Stimulated activated CD4-positive, alpha-beta T cell treated with anti-CD3 and anti-CD28 coated beads, TNF-alpha, amount 100 ng/mL, for 4 hours (primary cell): Measurements from ENCODE around the gene FGB.

Experiments
- DNase-seq, 3 experiments: peaks; one replicate each; pipeline ENCODE4 v3.0.0-alpha.2; 2020; ENCODE audit warnings: low read depth in 3 of 3

Gene FGB

GRCh38 chr4:154562697-154563254, at the start of gene FGB:
Gene FGB, plus strand, starts transcription at chr4:154563011. Its CDS starts 8 bp downstream, at chr4:154563019.
- no peak for DNase-seq

DNA sequence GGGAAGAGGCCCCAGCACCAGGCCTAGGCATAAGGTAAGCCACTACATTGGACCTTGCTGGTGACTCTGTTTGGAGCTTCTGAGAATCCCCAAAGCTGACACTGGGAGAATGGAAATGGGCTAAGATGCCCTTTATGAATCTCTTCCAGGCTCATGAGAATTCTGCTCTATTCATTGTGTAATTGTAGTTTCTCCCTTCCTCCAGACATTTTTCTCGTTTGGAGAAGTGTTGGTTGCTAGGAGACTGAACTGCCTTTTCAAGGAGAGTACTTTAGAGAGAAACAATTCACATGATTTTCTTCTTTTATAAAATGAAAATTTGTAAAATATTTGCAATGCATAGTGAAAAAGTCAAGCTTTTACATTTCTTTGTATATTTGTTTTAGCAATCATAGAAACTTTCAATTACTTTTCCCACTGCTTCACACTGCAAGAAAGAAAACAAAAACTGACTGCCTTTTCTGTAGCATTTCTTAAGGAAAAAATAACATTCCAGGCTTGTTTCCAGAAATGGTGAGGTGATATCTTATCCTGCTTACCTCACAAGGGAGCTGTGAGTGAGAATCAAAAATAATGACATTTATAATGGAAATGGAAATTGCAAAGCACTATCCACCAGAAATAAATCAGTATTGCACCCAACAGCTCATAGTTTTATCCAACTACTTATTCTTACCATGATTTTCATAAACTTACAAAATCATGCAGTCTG, 46.3 kb upstream of the FGB start:
- no peak for DNase-seq

DNA sequence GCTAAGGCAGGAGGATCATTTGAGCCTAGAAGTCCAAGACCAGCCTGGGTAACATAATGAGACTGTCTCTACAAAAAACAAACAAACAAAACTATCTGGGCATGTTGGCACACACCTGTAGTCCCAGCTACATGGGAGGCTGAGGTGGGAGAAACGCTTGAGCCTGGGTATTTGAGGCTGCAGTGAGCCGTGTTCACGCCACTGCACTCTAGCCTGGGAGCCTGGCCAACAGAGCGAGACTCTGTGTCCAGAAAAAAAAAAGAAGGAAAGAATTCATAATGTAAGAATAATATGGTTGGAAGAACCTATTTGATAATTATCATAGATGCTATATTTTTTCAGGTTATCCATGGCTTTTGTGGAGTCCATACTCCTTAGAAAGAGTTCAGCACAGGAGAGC, 45.2 kb upstream of the FGB start:
- DNase-seq = no peak

- DNase-seq = no peak
These were observed 43.6 kb upstream of the FGB start for GRCh38 chr4:154519214-154519613.

GRCh38 chr4:154521607-154522006, 41.2 kb upstream of the FGB start:
- DNase-seq = no peak

- DNase-seq = no peak
These were observed 36.7 kb upstream of the FGB start for GRCh38 chr4:154526151-154526550.

- DNase-seq = no peak
These were observed 35.5 kb upstream of the FGB start for GRCh38 chr4:154527308-154527707.

DNA sequence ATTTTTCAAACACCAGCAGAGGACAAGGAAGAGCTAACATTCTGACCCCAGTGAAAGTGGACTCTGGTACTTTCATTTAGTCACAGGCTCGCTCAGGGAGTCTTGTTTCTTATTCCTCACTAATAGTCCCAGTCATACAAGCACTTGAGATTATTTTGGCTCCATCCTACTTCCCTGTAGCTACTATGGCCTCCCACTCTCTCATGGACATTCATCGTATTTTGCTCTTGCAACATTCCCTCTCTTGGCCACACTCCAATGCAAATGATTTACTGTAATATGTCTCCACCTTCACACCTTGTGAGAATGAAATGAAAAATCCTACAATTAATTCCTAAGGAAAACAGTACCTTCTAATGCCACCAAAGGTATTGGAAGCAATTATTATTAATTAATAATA, 33.9 kb upstream of the FGB start:
- DNase-seq = no peak

- no peak for DNase-seq
These were observed 32.9 kb upstream of the FGB start for GRCh38 chr4:154529728-154530519.

GRCh38 chr4:154534296-154534695, 28.5 kb upstream of the FGB start:
- DNase-seq = no peak

- DNase-seq = no peak
These were observed 20.4 kb upstream of the FGB start for GRCh38 chr4:154542271-154542879.

DNA sequence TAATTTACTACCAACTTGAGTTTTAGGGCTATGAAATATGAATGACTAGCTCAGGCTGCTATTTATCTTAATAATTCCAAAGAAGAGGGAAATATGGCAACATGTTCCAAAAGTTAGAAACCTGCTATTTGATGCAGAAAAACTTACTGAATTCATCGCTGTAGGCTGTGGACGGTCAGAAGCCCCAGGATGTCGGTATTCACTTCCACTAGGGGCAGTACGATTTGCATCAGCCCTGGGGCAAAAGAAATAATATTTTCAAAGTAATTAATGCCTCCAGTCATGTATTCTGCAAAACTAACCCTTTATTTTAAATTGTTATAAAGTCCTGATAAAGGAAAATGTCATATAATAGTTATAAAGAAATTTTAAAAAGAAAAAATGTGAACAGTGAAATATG, 17.1 kb upstream of the FGB start:
- no peak for DNase-seq

- DNase-seq = peak; percentile 91 to 93 (median 92)
These were observed 12.7 kb upstream of the FGB start, which contains the start of gene PLRG1 for GRCh38 chr4:154549894-154550790. Gene PLRG1, minus strand, starts transcription at chr4:154550400. Its CDS starts 92 bp downstream, at chr4:154550308.

DNA sequence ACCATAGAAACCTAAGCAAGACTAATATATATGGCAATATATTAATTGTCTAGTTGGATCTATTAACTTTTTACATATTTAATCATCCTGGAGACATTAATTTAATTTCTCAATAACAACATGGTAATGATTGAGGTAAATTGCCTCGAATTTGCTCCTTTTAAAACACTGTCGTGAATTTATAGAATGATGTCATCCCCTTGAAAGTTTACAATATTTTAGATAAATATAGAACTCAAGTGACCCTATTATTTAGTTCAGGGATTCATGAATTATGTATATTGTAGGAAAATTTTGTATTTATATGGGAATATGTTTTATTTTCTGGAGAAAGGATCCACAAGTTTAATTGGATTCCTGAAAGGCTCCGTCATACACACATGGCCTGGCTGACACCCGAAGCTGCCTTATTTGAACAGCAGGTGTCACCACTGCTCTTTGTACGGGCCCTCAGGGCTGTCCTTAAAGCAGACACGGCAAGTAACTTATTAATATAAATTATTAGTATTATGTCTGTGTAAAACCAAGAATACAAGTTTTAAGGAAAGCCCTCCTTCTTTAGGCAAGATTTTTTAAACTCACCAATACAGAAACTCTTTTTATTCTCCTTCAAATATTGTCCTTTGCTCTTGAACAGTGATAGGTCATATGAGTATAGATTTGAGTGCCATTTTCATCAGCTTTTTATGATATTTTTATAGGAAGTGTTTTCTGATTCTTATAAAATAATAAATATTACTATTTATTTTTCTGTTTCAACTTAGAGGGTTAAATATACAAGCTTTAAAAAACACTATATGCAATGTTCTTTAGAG, 10.7 kb upstream of the FGB start:
- peak; percentile 23 to 54 (median 49) for DNase-seq

DNA sequence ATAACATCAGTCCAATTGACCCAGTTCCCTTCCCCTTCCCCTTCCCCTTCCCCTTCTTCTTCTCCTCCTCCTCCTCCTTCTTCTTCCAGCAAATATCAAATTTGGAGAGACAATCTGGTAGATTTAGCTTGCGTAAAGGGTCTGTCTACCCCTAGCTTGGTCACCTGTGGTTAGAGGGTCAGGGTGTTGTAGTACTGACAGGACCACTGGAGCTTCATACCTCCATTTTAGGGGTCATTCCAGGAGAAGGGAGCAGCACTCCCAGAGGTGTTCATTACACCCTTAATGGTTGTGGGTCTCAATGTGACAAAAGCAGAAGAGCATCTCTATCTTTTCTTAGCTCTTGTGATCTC, 3.7 kb upstream of the FGB start:
- DNase-seq = no peak

DNA sequence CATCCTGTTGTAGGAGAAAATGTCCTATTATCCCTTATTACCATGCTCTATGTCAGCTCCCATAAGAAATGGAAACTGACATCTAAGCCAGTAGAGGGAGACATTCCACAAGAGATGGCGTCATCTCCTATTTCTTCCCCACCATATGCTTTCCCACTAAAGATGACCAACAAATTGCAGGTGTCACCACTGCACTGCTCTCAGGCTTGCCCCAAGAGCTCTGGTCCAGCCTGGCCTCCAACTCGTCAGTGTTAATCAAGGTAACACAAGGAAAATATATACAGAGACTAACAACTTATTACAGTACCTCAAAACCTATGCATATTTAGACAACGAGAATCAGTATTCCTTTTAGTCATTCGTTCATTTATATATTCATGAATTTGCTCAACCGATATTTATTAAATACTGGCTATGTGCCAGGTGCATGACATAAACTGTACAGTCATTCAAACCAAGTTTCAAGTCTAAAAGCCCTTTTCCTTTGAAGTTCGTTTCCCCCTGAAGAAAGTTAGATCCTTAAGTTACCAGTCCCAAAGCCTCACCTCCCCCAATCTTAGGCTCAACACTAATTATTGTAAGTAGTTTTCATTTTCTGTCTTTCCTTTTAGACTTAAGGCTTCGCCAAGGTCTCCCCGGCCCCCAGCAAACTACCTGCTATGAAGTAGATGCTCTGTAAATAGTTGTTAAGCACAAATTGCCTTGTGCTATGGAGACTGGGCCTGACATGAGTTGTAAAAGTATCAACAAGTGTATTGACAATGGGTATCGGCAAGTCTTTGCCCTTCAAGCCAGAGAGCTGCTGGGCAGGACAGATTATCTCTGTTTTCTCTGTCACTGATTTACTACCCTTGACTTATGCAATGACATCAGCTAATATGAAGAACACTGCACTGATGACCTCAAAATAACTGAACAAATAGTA, 3.1 kb upstream of the FGB start:
- DNase-seq = no peak

GRCh38 chr4:154560419-154560801, 2.4 kb upstream of the FGB start:
- DNase-seq = no peak

DNA sequence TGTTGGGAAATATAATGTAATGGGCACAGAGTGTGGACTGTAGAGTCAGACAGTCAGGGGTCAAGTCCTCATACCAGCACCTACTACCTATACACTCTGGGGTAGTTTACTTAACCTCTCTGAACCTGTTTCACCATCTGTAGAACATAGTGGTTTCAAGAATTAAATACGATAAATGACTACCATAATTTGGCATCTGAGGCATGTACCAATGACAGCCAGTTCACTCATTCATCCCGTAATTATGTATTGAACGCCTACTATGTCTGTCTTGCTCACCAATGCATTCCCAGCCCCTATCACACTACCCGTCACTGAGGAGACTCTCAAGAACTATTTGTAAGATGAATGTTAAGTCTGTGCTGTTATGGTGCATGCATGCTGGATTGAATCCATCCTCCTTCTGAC, 2.0 kb upstream of the FGB start:
- no peak for DNase-seq

GRCh38 chr4:154564311-154564710, 1.5 kb downstream of the FGB start:
- no peak for DNase-seq

DNA sequence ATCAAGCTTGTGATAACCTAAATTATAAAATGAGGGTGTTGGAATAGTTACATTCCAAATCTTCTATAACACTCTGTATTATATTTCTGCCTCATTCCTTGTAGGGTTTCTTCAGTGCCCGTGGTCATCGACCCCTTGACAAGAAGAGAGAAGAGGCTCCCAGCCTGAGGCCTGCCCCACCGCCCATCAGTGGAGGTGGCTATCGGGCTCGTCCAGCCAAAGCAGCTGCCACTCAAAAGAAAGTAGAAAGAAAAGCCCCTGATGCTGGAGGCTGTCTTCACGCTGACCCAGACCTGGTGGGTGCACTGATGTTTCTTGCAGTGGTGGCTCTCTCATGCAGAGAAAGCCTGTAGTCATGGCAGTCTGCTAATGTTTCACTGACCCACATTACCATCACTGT, 2.9 kb downstream of the FGB start:
- no peak for DNase-seq
